PFSK-1 (cell line): ENCODE results near the gene LINC01488.

Experiments
- FOXP2 ChIP-seq: optimal IDR thresholded peaks from 2 replicates; pipeline ENCODE3; 2011; ENCODE audit warnings: borderline replicate concordance, control low read depth, inconsistent platforms; ENCODE audit not compliant: insufficient read depth; ENCODE audit errors: extremely low read length, extremely low read depth
- POLR2AphosphoS5 ChIP-seq: IDR thresholded peaks from 2 replicates; pipeline ENCODE4 v1.6.1; 2012; ENCODE audit warnings: low read depth, mild to moderate bottlenecking, control low read depth, low read length, moderate library complexity
- REST ChIP-seq, 2 experiments: IDR thresholded peaks; 2 replicates each; pipeline versions ENCODE4 v1.6.1 to v1.8.0; 2011 to 2012; ENCODE audit warnings: low read depth in 2 of 2, low read length in 2 of 2, control low read depth in 1 of 2, inconsistent platforms in 1 of 2, mild to moderate bottlenecking in 1 of 2, moderate library complexity in 1 of 2; ENCODE audit not compliant: insufficient read depth in 1 of 2
- SIN3A ChIP-seq: IDR thresholded peaks from 2 replicates; pipeline ENCODE4 v1.6.1; 2012; ENCODE audit warnings: mild to moderate bottlenecking, low read length, moderate library complexity, borderline replicate concordance; ENCODE audit not compliant: insufficient read depth
- TAF1 ChIP-seq: IDR thresholded peaks from 2 replicates; pipeline ENCODE4 v1.6.1; 2012; ENCODE audit warnings: low read length, control low read depth, borderline replicate concordance; ENCODE audit not compliant: insufficient read depth

GRCh38 chr11:69499918-69500284, 18.4 kb downstream of the LINC01488 start:
- no peak for TF ChIP-seq POLR2AphosphoS5
- no peak for TF ChIP-seq SIN3A
- TF ChIP-seq REST (IDR thresholded peaks at IDR 0.05; ENCODE audit: insufficient read depth in 1 of 2, low read depth in 2 of 2, low read length in 2 of 2), result no peak
- TF ChIP-seq TAF1, result no peak
- no peak for TF ChIP-seq FOXP2
